Medulla oblongata (tissue), 1 donor: ENCODE data around the gene DAPK3.
"Not testable (repeated sequence)": the region's sequence is repeated elsewhere in the genome, so short reads cannot be mapped to it uniquely, and the experiment has no call there.

Experiments used
- DNase-seq: peaks from one replicate; pipeline ENCODE4 v3.0.0-alpha.2; 2015; ENCODE audit errors: extremely low spot score

Gene DAPK3

GRCh38 chr19:3954107-3954506, 16.8 kb downstream of the DAPK3 start:
- DNase-seq: no peak

GRCh38 chr19:3952755-3953276, 18.1 kb downstream of the DAPK3 start:
- DNase-seq: not testable (repeated sequence)

DNA sequence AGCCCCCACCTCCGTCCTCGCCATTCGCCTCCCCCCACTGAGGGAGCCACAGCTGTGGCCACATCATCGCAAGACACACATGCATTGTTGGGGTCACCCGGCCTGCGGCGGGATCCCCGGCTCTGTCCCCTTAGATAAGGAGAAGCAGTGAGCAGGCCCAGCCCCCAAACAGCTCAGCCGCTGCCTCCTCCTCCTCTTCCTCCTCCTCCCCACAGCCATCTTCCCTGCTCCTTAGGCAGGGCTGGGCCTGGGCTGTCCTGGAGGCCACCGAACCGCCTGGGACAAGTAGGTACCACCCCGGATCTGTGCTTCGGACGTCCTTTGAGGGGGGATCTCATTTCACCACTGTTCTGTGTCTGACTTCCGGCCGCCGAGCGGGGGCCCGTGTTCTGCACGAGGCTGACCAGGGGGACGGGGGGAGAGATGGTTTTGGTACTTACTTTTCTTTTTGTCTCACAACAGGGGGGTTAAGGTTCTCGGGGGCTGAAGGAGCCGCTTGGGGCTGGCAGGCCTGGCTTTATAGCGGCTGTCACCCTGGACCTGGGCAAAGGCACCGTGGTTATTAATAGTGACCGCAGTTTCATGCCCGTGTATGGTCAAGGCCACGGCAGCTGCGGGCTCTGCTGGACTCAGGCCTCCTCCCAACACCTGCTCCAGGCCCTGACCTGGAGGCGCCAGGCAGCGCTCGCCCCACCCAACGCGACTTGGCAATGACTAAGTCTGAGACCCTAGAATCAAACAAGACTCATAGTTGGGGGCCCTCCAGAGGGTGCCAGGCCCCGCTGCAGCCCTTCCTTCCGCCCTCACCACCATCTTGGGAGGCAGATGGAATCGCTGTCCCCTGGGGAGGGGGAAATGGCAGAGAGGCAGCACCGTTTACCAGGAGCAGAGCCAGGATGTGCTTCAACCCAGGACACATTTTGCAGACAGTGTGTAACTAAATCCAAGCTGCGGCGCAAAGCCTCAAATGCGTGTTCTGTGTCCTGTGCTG, 19.7 kb downstream of the DAPK3 start:
- no peak for DNase-seq

- no peak for DNase-seq
These were observed 20.7 kb downstream of the DAPK3 start for GRCh38 chr19:3949997-3950859.

DNA sequence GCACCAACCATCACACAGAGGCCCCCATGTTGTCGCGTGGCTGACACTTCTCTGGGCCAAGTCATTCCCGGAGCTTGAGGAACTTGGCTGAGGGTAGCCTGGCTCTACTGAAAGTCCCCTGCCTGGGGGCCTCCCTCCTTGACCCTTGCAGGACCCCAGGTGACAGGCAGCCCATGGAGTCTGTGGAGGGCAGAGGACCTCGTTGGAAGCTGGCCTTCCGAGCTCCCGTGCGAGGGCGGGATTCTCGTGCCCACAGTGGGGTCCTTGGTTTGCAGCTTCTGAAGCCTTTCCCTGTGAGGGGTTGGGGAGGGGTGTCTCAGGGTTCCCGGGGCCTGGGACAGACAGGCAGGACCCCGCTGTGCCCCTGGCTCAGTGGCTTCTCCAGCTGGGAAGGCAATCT, 21.6 kb downstream of the DAPK3 start:
- DNase-seq: no peak

DNA sequence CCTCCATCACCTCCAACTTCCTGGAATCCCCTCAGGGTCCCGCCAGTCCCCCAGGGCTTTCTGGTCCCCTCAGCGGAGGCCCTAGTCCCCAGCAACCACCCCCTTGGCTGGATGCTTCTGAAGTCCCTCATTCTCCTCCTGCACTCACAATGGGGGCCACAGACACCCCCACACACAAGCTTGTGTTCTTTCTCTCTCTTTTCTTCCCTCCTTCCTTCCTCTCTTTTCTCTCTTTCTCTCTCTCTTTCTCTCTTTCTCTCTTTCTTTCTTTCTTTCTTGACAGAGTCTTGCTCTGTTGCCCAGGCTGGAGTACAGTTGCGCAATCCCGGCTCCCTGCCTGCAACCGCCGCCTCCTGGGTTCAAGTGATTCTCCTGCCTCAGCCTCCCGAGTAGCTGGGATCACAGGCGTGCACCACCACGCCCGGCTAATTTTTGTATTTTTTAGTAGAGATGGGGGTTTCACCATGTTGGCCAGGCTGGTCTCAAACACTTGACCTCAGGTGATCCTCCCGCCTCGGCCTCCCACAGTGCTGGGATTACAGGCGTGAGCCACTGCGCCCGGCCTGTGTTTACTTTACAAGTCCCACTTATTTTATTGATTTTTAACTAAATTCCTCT, 23.5 kb downstream of the DAPK3 start:
- DNase-seq: not testable (repeated sequence)

DNA sequence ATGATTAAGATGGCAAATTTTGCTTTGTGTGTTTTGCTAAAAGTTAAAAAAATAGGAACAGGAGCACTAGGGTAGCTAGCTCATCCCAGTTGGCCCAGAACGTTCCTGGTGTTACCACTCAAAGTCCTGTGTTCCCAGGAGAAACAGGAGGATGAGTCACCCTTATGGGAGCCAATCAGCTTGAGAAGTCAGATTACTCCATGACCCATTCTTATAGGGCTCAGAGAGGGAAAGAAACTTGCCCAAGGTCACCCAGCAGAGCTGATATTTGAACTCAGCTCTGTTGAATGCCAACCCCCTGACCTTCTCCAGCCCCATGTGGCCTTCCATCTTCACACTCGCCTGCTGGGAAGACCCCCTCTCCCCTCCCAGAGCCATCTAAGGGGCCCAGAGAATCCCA, 25.1 kb downstream of the DAPK3 start:
- no peak for DNase-seq

GRCh38 chr19:3944018-3944721, 26.7 kb downstream of the DAPK3 start:
- no peak for DNase-seq

GRCh38 chr19:3942790-3943409, 28.0 kb downstream of the DAPK3 start:
- no peak for DNase-seq

GRCh38 chr19:3938300-3938950, 32.5 kb downstream of the DAPK3 start:
- not testable (repeated sequence) for DNase-seq

DNA sequence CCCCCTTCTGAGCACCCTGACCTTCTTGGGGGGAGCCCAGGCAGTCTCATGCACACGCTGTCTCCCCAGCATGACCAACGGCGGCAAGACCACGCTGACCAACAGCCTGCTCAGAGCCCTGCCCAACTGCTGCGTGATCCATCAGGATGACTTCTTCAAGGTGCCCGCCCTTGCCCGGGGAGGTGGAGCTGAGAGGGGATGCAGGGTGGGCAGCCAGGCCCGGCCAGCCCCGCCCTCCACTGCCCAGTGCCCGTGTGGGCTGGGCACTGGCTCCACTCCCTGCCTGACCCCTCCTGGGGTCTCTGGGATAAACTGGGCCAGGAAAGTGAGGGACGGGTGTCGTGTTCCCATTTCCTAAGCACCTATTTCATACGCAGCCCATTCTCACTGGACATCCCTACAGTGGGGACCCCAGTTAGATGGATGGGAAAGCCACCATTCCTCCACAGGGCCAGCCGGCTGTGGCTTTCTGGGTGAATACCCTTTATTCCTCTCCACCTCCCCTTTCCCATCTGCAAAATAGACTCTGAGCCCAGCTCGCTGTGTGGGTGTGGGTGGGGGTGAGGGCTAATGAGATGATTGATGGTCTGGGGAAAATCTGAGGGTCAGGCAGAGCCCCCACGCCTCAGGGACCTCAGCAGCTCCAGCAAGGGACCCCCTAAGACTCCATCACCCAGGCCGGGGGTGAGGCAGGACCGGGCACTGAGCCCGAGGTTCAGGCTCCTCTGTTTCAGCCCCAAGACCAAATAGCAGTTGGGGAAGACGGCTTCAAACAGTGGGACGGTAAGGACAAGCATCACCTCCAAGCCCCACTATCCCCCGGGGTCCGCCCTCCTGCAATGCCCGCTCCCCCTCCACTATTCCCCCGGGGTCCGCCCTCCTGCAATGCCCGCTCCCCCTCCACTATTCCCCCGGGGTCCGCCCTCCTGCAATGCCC, 34.1 kb downstream of the DAPK3 start:
- DNase-seq: no peak

- no peak for DNase-seq
These were observed 37.7 kb downstream of the DAPK3 start, which contains the start of gene NMRK2 for GRCh38 chr19:3932931-3933810. Gene NMRK2 (plus strand): TSS chr19:3933069. CDS start chr19:3933672, 603 bp downstream.

DNA sequence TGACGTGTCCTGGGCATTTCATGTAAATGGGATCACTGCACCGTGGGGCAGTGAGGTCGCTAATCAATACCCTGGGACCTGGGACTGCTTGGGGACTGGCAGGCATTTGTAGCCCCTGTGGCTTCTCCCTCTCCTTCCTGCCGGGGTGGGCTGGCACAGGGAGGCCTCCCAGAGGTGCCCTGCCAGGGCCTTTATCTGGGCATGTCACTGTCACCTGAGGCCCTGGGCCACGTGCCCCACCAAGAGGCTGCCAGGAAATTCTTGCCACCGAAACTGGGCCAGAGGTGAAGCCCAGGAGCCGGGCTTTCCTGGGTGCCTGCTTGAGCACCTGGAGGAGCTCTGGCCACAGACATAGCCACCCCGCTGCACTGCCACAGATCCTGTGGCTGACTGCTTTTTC, 39.9 kb downstream of the DAPK3 start:
- no peak for DNase-seq

DNA sequence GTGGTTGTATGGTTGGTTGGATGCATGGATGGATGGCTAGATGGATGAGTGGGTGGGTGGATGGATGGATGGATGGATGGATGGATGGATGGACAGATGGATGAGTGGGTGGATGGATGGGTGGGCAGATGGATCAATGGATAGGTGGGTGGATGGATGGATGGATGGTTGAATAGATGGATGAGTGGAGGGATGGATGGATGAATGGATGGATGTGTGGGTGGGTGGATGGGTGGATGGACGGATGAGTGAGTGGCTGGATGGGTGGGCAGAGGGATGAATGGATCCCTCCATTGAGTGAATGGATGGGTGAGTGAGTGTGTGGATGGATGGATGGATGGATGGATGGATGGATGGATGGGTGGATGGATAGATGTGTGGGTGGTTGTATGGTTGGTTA, 47.0 kb downstream of the DAPK3 start:
- no peak for DNase-seq

DNA sequence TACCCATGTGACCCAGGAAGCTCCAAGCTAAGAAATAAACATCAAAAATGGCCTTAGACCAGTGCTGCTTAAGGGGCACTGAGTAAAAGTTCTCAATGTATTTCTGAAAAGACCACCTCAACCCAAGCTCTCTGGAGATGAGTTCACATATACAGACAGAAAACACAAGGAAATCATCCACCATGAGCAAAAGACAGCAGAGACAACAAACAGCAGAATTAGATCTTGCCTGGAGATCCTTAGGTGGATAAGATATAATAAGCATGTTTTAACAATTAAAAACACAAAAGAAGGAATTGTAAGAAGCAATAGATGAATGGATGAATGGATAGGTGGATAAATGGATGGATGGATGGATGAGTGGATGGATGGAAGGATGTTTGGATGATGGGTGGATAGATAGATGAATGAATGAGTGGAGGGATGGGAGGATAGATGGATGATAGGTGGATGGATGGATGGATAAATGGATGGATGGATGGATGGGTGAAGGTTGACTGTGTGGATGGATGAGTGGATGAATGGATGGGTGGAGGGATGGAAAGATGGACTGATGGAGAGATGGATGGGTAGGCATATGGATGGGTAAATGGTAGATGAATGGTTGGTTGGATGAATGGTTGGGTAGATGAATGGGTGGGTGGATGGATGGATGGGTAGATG, 47.7 kb downstream of the DAPK3 start:
- no peak for DNase-seq

DNA sequence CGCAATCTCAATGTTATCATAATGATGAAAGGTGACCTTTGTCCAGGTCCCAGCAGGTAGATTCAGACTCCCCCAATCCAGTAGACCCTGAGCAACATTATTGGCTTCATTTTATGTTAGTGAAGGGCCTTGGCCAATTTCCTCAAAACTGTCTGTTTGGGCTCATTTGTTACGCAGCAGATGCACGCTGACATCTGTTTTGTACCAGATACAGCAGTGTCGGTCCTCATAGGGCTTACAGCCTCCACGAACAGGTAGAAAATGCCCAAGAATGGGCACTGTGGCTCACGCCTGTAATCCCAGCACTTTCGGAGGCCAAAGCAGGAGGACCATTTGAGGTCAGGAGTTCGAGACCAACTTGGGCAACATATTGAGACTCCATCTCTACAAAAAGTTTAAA, 51.1 kb downstream of the DAPK3 start:
- no peak for DNase-seq

DNA sequence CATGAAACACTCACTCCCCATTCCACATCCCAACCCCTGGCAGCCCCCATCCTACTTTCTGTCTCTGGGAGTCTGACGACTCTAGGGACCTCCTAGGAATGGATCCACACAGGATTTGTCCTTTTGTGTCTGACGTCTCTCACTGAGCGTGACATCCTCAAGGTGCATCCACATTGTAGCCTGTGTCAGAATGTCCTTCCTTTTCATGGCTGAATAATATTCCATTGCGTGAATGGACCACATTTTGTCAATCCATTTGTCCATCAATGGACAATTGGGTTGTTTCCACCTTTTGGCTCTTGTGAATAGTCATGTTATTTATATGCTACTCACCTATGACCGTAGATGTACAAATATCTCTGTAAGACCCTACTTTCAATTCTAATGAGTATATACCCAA, 54.9 kb downstream of the DAPK3 start:
- no peak for DNase-seq
